HEK293T (cell line): ENCODE data around the gene RETREG2.

Source experiments
- ARNT ChIP-seq: fragments of 450-650 bp; IDR thresholded peaks from 2 replicates; pipeline ENCODE4 v1.6.1; 2017; ENCODE audit warnings: mild to moderate bottlenecking
- BHLHE40 ChIP-seq: fragments of 450-650 bp; IDR thresholded peaks from 2 replicates; pipeline ENCODE4 v1.6.1; 2016; ENCODE audit warnings: mild to moderate bottlenecking, moderate library complexity, borderline replicate concordance
- ELF4 ChIP-seq: fragments of 450-650 bp; IDR thresholded peaks from 2 replicates; pipeline ENCODE4 v1.6.1; 2017; ENCODE audit warnings: antibody characterized with exemption
- FOXA1 ChIP-seq: fragments of 450-650 bp; IDR thresholded peaks from 2 replicates; pipeline ENCODE4 v1.6.1; 2016; ENCODE audit warnings: mild to moderate bottlenecking
- FOXK2 ChIP-seq: fragments of 450-650 bp; IDR thresholded peaks from 2 replicates; pipeline ENCODE4 v1.6.1; 2016; ENCODE audit warnings: mild to moderate bottlenecking
- FOXM1 ChIP-seq: fragments of 450-650 bp; IDR thresholded peaks from 2 replicates; pipeline ENCODE4 v1.6.1; 2017; ENCODE audit warnings: mild to moderate bottlenecking, borderline replicate concordance
- HDGF ChIP-seq: fragments of 450-650 bp; IDR thresholded peaks from 2 replicates; pipeline ENCODE4 v1.6.1; 2017; ENCODE audit warnings: antibody characterized with exemption, borderline replicate concordance
- LEF1 ChIP-seq: fragments of 450-650 bp; IDR thresholded peaks from 2 replicates; pipeline ENCODE4 v1.6.1; 2017; ENCODE audit warnings: mild to moderate bottlenecking, borderline replicate concordance
- NFRKB ChIP-seq: fragments of 450-650 bp; IDR thresholded peaks from 2 replicates; pipeline ENCODE4 v1.6.1; 2016; ENCODE audit warnings: mild to moderate bottlenecking, moderate library complexity
- SP1 ChIP-seq: fragments of 450-650 bp; IDR thresholded peaks from 2 replicates; pipeline ENCODE4 v1.6.1; 2017
- SUZ12 ChIP-seq: fragments of 450-650 bp; IDR thresholded peaks from 2 replicates; pipeline ENCODE4 v1.6.1; 2016; ENCODE audit warnings: mild to moderate bottlenecking
- TARDBP ChIP-seq: fragments of 450-650 bp; IDR thresholded peaks from 2 replicates; pipeline ENCODE4 v1.6.1; 2016
- TF ChIP-seq, protein P1 (sequence below): fragments of 450-650 bp; IDR thresholded peaks from 2 replicates; pipeline ENCODE4 v1.6.1; 2016

DNA sequence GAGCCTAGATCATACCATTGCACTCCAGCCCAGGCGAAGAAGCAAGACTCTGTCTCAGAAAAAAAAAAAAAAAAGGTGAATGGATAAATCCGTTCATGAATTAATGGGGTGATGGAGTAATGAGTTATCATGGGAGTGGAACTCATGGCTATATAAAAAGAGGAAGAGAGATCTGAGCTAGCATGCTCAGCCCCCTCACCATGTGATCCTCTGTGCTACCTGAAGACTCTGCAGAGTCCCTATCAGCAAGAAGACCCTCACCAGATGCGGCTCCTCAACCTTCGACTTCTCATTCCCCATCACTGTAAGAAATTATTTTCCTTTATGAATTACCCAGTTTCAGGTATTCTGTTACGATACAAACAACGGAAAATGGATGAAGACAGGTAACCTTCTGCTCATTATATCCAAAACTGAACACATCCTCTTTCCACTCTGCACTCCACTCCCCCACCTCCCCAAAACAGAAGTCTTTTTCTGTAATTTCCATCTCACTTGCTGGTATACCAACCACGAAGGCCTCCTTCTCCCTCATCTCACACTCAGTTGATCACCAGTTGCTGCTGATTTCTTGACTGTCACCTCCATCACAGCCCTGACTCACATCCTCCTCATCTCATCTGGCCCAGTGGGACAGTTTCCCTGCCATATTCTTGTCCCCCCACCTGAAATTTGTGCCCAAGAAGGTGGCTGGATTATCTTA lies 8.8 kb downstream of the RETREG2 start:
- TF ChIP-seq FOXM1, result no peak
- no peak for TF ChIP-seq SUZ12
- no peak for TF ChIP-seq SP1
- TF ChIP-seq ELF4, result no peak
- TF ChIP-seq TARDBP, result no peak
- no peak for TF ChIP-seq LEF1
- no peak for TF ChIP-seq ARNT
- TF ChIP-seq HDGF, result no peak
- TF ChIP-seq, protein P1, sequence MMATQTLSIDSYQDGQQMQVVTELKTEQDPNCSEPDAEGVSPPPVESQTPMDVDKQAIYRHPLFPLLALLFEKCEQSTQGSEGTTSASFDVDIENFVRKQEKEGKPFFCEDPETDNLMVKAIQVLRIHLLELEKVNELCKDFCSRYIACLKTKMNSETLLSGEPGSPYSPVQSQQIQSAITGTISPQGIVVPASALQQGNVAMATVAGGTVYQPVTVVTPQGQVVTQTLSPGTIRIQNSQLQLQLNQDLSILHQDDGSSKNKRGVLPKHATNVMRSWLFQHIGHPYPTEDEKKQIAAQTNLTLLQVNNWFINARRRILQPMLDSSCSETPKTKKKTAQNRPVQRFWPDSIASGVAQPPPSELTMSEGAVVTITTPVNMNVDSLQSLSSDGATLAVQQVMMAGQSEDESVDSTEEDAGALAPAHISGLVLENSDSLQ, result no peak
- no peak for TF ChIP-seq FOXA1
- TF ChIP-seq NFRKB, result no peak
- TF ChIP-seq BHLHE40, result no peak
- no peak for TF ChIP-seq FOXK2
